Mesothelial cell of epicardium (in vitro differentiated cells): Measurements from ENCODE around the gene BMPR1B. TPM values are rescaled to one million over a fixed set of nuclear protein-coding genes. Genes with fewer than 3 reads are reported as not detected.

Experiments used
- DNase-seq, 2 experiments: peaks; one replicate each; pipeline ENCODE4 v3.0.0; 2021; ENCODE audit warnings: low spot score in 2 of 2; ENCODE audit not compliant: unreplicated experiment in 2 of 2
- H3K27ac Mint-ChIP-seq: 2 replicates; pipeline ENCODE4 v1.8.0; 2021; ENCODE audit warnings: mixed read lengths
- H3K27me3 Mint-ChIP-seq: 2 replicates; pipeline ENCODE4 v1.8.0; 2021; ENCODE audit warnings: low read depth, mixed read lengths
- H3K36me3 Mint-ChIP-seq: 2 replicates; pipeline ENCODE4 v1.8.0; 2021; ENCODE audit warnings: mixed read lengths
- H3K4me1 Mint-ChIP-seq: 2 replicates; pipeline ENCODE4 v1.8.0; 2021; ENCODE audit warnings: mixed read lengths
- H3K4me3 Mint-ChIP-seq: 2 replicates; pipeline ENCODE4 v1.8.0; 2021; ENCODE audit warnings: mild to moderate bottlenecking, moderate library complexity, mixed read lengths
- H3K9me3 Mint-ChIP-seq: 2 replicates; pipeline ENCODE4 v1.8.0; 2021; ENCODE audit warnings: mixed read lengths
- total RNA-seq: library from RNA; stranded (reverse); gene quantifications from 3 replicates; pipeline ENCODE4 v1.2.1, GENCODE V29; 2021
- TF ChIP-seq, protein P1 (sequence below): fragments of 200-600 bp; sonication (generic); IDR thresholded peaks from one replicate; pipeline ENCODE4 v1.5.0; 2021; ENCODE audit warnings: antibody characterized with exemption; ENCODE audit not compliant: unreplicated experiment

BMPR1B gene
- total RNA-seq, 1 donor from 2014 or later = 2.6 TPM

DNA sequence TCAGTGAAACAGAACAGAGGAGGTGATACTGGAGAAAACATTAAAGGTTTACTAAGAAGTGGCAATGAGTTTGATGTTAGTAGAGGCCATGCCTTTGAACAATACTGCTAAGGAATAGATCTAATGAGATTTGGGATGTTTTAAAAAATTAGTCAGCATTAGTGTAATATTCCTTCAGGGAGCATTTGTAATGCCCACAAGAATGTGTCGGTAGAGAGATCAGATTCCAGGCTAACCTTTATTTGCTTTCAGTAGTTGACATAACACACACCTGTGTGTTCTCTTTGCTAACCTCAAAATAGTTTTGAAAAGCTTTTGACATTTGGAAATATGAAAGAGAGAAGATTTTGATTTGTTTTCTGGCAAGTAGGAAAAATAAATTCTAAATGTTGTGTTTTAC is 328.8 kb downstream of the BMPR1B start:
- Mint-ChIP-seq H3K4me3 (no peak overlapping the region), H3K36me3 (no peaks in the 10 kb centered on the region), H3K27me3 (no peaks in the 10 kb centered on the region), H3K4me1 (peaks cover 40% of the 10 kb centered on the region), H3K27ac (no peak overlapping the region), H3K9me3 (peaks cover 4% of the 10 kb centered on the region)
- TF ChIP-seq, protein P1, sequence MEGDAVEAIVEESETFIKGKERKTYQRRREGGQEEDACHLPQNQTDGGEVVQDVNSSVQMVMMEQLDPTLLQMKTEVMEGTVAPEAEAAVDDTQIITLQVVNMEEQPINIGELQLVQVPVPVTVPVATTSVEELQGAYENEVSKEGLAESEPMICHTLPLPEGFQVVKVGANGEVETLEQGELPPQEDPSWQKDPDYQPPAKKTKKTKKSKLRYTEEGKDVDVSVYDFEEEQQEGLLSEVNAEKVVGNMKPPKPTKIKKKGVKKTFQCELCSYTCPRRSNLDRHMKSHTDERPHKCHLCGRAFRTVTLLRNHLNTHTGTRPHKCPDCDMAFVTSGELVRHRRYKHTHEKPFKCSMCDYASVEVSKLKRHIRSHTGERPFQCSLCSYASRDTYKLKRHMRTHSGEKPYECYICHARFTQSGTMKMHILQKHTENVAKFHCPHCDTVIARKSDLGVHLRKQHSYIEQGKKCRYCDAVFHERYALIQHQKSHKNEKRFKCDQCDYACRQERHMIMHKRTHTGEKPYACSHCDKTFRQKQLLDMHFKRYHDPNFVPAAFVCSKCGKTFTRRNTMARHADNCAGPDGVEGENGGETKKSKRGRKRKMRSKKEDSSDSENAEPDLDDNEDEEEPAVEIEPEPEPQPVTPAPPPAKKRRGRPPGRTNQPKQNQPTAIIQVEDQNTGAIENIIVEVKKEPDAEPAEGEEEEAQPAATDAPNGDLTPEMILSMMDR = no peak
- no peak for DNase-seq

DNA sequence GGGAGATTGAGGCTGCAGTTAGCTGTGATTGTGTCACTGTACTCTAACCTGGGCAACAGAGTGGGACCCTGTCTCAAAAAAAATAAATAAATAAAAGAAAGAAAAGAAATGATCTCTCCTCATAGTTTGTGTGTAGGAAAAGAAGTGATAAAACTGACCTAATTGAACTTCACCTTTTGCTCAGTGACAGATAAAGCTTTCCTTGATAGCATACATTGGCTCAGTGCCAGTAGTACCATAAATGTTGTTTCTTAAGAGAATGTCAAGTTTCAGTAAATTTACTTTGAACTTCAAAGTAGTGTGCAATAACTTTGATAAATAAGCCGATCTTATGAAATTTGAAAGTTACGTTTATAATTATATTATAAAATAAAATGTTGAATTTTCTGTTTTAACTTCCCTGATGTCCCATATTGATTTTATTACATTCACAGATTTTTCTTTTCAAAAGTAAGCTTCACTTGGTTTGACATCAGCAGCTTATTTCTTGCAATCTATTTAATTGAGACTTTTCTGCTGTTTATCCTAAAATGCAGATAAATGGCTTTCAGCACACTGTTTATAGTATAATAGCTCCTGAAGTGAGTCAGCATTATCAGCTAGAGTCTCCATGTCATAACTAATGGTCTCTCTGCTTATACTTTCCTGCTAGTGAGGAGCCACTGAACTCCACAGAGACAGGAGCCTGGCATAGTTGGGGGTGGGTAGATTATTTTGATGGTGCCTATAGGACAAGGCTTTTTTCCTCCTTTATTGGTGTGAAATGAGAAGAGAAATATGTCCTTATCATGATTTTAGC is 330.1 kb downstream of the BMPR1B start:
- peaks cover 43% of the 10 kb centered on the region for H3K4me1 Mint-ChIP-seq
- TF ChIP-seq, protein P1 = no peak
- peaks cover 4% of the 10 kb centered on the region for H3K9me3 Mint-ChIP-seq
- no peak overlapping the region for H3K4me3 Mint-ChIP-seq
- no peak for DNase-seq
- H3K27me3 Mint-ChIP-seq = no peaks in the 10 kb centered on the region
- peak overlapping the region; percentile 2 for H3K27ac Mint-ChIP-seq
- no peaks in the 10 kb centered on the region for H3K36me3 Mint-ChIP-seq

DNA sequence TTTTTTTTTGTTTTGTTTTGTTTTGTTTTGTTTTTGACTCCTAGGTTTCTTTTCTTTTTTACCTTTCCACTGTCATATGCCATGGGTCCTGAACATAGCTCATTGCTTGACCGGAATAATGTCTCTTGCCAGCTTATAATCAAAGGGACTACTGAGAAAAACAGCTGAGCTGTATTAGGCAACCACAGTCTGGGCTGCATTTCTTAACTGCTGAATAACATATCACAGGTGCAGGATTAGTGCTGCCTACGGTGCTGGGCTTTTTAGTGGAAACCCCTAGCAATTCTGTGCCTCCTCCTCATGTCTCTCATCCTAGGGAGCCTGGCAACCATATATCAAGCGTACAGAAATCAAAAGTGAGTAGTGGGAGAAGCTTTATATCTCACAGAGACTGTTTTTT is 333.5 kb downstream of the BMPR1B start:
- Mint-ChIP-seq H3K4me3 (no peak overlapping the region), H3K27ac (no peak overlapping the region), H3K4me1 (peaks cover 40% of the 10 kb centered on the region), H3K9me3 (peaks cover 4% of the 10 kb centered on the region), H3K27me3 (no peaks in the 10 kb centered on the region), H3K36me3 (no peaks in the 10 kb centered on the region)
- TF ChIP-seq, protein P1 = no peak
- no peak for DNase-seq

DNA sequence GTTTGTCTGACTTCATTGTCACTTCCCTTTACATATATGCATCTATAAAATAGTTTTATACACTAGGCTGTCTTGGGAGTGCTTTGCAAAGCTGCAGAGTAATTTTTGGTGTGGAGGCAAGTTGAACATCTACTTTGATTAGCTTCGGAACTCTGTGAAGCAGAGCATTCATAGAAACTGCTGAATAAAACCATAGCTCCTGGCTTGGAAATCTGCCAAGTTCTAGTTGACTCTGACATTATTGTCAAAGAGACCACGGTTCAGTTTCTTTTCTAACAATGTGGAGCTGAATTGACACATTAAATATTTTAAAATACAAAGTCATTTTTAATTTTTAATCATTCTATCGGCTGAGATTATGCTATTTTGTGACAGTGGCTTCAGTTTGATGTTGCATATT is 335.0 kb downstream of the BMPR1B start:
- TF ChIP-seq, protein P1 = no peak
- peaks cover 34% of the 10 kb centered on the region for H3K4me1 Mint-ChIP-seq
- no peaks in the 10 kb centered on the region for H3K27me3 Mint-ChIP-seq
- DNase-seq = no peak
- H3K9me3 Mint-ChIP-seq = no peaks in the 10 kb centered on the region
- H3K27ac Mint-ChIP-seq = no peak overlapping the region
- no peaks in the 10 kb centered on the region for H3K36me3 Mint-ChIP-seq
- no peak overlapping the region for H3K4me3 Mint-ChIP-seq

DNA sequence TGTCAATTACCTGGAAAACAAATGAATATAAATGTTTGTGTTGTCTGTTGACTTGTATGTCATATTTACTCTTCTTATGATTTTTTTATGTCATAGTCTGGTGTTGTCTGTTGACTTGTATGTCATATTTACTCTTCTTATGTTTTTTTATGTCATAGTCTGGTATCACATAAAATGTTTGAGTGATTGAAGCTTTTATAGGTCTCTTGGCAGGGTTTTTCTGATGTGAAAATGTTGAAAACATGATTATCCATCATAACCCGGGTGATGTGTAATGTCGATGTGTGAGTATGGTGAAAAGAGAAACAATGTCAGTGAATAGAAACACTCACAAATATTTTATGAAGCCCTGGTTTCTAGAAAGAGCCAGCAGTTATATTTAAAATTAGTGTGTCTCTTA is 335.7 kb downstream of the BMPR1B start:
- Mint-ChIP-seq H3K27ac (no peak overlapping the region), H3K9me3 (no peaks in the 10 kb centered on the region), H3K4me3 (no peak overlapping the region), H3K36me3 (no peaks in the 10 kb centered on the region), H3K4me1 (peaks cover 28% of the 10 kb centered on the region), H3K27me3 (no peaks in the 10 kb centered on the region)
- DNase-seq = no peak
- TF ChIP-seq, protein P1 = no peak
